MM.1S (cell line): ENCODE measurements around the gene TOE1.
A peak's percentile ranks its signal among the peaks of the same experiment; 100 is the strongest.

Source experiments
- DNase-seq: peaks from one replicate; pipeline ENCODE4 v3.0.0-alpha.2; 2015
- H2AFZ ChIP-seq: fragments of 300-600 bp; sonication (generic); 2 replicates; pipeline ENCODE4 v1.6.0; 2016; ENCODE audit warnings: antibody characterized with exemption, low read length
- H3F3A ChIP-seq: fragments of 300-600 bp; sonication (generic); 2 replicates; pipeline ENCODE4 v1.6.1; 2016; ENCODE audit warnings: mild to moderate bottlenecking, antibody characterized with exemption, low read length, moderate library complexity, mixed read lengths; ENCODE audit not compliant: insufficient read depth
- H3K27ac ChIP-seq: fragments of 300-600 bp; sonication (generic); 2 replicates; pipeline ENCODE4 v1.5.1; 2016; ENCODE audit warnings: mild to moderate bottlenecking, low read length
- H3K27me3 ChIP-seq: fragments of 300-600 bp; sonication (generic); replicated peaks from 2 replicates; pipeline ENCODE4 v1.6.0; 2016; ENCODE audit warnings: low read length; ENCODE audit not compliant: insufficient read depth
- H3K36me3 ChIP-seq: fragments of 300-600 bp; sonication (generic); replicated peaks from 2 replicates; pipeline ENCODE4 v1.6.1; 2016; ENCODE audit warnings: mild to moderate bottlenecking, low read length, mixed read lengths; ENCODE audit not compliant: insufficient read depth
- H3K4me1 ChIP-seq: fragments of 300-600 bp; sonication (generic); 2 replicates; pipeline ENCODE4 v1.6.1; 2016; ENCODE audit warnings: low read length, mixed read lengths
- H3K4me2 ChIP-seq: fragments of 300-600 bp; sonication (generic); 2 replicates; pipeline ENCODE4 v1.6.0; 2016; ENCODE audit warnings: low read depth, low read length
- H3K4me3 ChIP-seq: fragments of 300-600 bp; sonication (generic); 2 replicates; pipeline ENCODE4 v1.5.1; 2016; ENCODE audit warnings: low read length, mixed read lengths
- H3K79me2 ChIP-seq: fragments of 300-600 bp; sonication (generic); 2 replicates; pipeline ENCODE4 v1.6.1; 2016; ENCODE audit warnings: mixed run types, low read length, mixed read lengths
- H3K9ac ChIP-seq: fragments of 300-600 bp; sonication (generic); 2 replicates; pipeline ENCODE4 v1.6.1; 2016; ENCODE audit warnings: low read length, mixed read lengths
- H3K9me2 ChIP-seq: fragments of 300-600 bp; sonication (generic); replicated peaks from 2 replicates; pipeline ENCODE4 v1.6.1; 2016; ENCODE audit warnings: mild to moderate bottlenecking, low read length, mixed read lengths; ENCODE audit not compliant: insufficient read depth
- H3K9me3 ChIP-seq: fragments of 300-600 bp; sonication (generic); replicated peaks from 2 replicates; pipeline ENCODE4 v1.6.1; 2016; ENCODE audit warnings: mild to moderate bottlenecking, low read length, mixed read lengths; ENCODE audit not compliant: insufficient read depth
- H4K20me1 ChIP-seq: fragments of 300-600 bp; sonication (generic); 2 replicates; pipeline ENCODE4 v1.6.1; 2016; ENCODE audit warnings: mild to moderate bottlenecking, low read length, moderate library complexity, mixed read lengths; ENCODE audit not compliant: insufficient read depth
- CTCF ChIP-seq: fragments of 300-600 bp; sonication (generic); IDR thresholded peaks from 2 replicates; pipeline ENCODE4 v1.5.1; 2016; ENCODE audit warnings: antibody characterized with exemption, low read length, mixed read lengths
- EZH2 ChIP-seq: fragments of 300-600 bp; sonication (generic); optimal IDR thresholded peaks from 2 replicates; pipeline ENCODE3; 2017; ENCODE audit warnings: low read depth, mild to moderate bottlenecking, antibody characterized with exemption, low read length, mixed read lengths
- EZH2phosphoT487 ChIP-seq: fragments of 300-600 bp; sonication (generic); IDR thresholded peaks from 2 replicates; pipeline ENCODE4 v1.6.1; 2018; ENCODE audit warnings: antibody characterized with exemption, low read length

TOE1 gene

GRCh38 chr1:45300669-45300997, 39.3 kb upstream of the TOE1 start:
- Histone ChIP-seq H3K9me2 (no peaks in the 10 kb centered on the region), H3K27me3 (no peaks in the 10 kb centered on the region), H3K9ac (no peak overlapping the region), H3K4me3 (no peak overlapping the region), H3K27ac (no peak overlapping the region), H4K20me1 (no peaks in the 10 kb centered on the region), H3K4me1 (peaks cover 5% of the 10 kb centered on the region; the same call in 1 of the 2 replicates), H3F3A (no peaks in the 10 kb centered on the region), H3K79me2 (no peaks in the 10 kb centered on the region), H2AFZ (no peak overlapping the region), H3K4me2 (no peak overlapping the region), H3K9me3 (no peaks in the 10 kb centered on the region), H3K36me3 (no peaks in the 10 kb centered on the region)
- TF ChIP-seq EZH2 (no peak), EZH2phosphoT487 (no peak), CTCF (no peak)
- DNase-seq = no peak

- H3K4me3 ChIP-seq = peak overlapping the region; percentile 70
- no peaks in the 10 kb centered on the region for H3K36me3 ChIP-seq
- no peaks in the 10 kb centered on the region for H3F3A ChIP-seq
- no peaks in the 10 kb centered on the region for H3K9me3 ChIP-seq
- no peak for TF ChIP-seq CTCF
- TF ChIP-seq EZH2phosphoT487 = no peak
- TF ChIP-seq EZH2 = no peak
- H4K20me1 ChIP-seq = no peaks in the 10 kb centered on the region
- H3K9me2 ChIP-seq = no peaks in the 10 kb centered on the region
- no peak overlapping the region for H3K27ac ChIP-seq
- H2AFZ ChIP-seq = peak overlapping the region; percentile 87
- H3K4me2 ChIP-seq = peak overlapping the region; percentile 61
- H3K27me3 ChIP-seq = no peaks in the 10 kb centered on the region
- peaks cover 5% of the 10 kb centered on the region; the same call in 1 of the 2 replicates for H3K4me1 ChIP-seq
- H3K79me2 ChIP-seq = no peaks in the 10 kb centered on the region
- DNase-seq = no peak
- peak overlapping the region; percentile 69; the same call in 1 of the 2 replicates for H3K9ac ChIP-seq
Observed at GRCh38 chr1:45302505-45303150, 37.3 kb upstream of the TOE1 start.

- Histone ChIP-seq H3K9me3 (no peaks in the 10 kb centered on the region), H3K4me1 (peaks cover 5% of the 10 kb centered on the region; the same call in 1 of the 2 replicates), H3K27ac (peak overlapping the region; percentile 80), H3K9me2 (no peaks in the 10 kb centered on the region), H3K36me3 (no peaks in the 10 kb centered on the region), H3K79me2 (no peaks in the 10 kb centered on the region), H3K9ac (peak overlapping the region; percentile 89), H3F3A (no peaks in the 10 kb centered on the region), H3K4me2 (peak overlapping the region; percentile 88), H2AFZ (peak overlapping the region; percentile 88), H3K4me3 (peak overlapping the region; percentile 70), H3K27me3 (no peaks in the 10 kb centered on the region), H4K20me1 (no peaks in the 10 kb centered on the region)
- TF ChIP-seq EZH2 = no peak
- peak; percentile 83 for TF ChIP-seq CTCF
- peak; percentile 97 for DNase-seq
Observed at GRCh38 chr1:45303520-45304310, 36.3 kb upstream of the TOE1 start.
